Measurements from ENCODE around the gene VPS13C. TPM values are rescaled to one million over a fixed set of nuclear protein-coding genes. Genes with fewer than 3 reads are reported as not detected.

The VPS13C gene
- total RNA-seq, 1 donor from 2014 or later = 30.2 TPM

DNA sequence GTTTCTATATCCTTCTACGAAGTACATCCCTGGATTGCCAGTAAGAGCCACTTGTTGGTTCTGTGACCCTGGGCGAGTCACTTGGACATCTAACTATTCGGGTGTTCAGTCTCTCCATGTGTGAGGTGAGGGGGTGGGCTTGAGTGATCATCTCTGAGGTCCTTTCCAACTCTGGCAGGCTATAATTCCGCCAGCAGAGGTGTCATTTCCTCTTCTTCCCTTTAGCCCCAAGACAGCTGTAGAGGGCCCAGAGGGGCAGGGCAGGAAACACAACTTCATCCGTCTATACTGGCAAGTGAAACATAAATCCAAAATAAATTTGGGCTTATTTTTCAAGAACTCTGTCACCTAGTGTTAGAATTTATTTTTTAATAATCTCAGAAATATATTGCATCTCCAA is 44.6 kb upstream of the VPS13C start:
- no peak overlapping the region for H3K4me3 ChIP-seq (ENCODE audit: low read depth, low read length)
- TF ChIP-seq, protein P1, sequence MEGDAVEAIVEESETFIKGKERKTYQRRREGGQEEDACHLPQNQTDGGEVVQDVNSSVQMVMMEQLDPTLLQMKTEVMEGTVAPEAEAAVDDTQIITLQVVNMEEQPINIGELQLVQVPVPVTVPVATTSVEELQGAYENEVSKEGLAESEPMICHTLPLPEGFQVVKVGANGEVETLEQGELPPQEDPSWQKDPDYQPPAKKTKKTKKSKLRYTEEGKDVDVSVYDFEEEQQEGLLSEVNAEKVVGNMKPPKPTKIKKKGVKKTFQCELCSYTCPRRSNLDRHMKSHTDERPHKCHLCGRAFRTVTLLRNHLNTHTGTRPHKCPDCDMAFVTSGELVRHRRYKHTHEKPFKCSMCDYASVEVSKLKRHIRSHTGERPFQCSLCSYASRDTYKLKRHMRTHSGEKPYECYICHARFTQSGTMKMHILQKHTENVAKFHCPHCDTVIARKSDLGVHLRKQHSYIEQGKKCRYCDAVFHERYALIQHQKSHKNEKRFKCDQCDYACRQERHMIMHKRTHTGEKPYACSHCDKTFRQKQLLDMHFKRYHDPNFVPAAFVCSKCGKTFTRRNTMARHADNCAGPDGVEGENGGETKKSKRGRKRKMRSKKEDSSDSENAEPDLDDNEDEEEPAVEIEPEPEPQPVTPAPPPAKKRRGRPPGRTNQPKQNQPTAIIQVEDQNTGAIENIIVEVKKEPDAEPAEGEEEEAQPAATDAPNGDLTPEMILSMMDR (conservative IDR thresholded peaks at IDR 0.05; ENCODE audit: low read depth, low read length) = no peak
- no peak for DNase-seq (ENCODE audit: low read depth)

DNA sequence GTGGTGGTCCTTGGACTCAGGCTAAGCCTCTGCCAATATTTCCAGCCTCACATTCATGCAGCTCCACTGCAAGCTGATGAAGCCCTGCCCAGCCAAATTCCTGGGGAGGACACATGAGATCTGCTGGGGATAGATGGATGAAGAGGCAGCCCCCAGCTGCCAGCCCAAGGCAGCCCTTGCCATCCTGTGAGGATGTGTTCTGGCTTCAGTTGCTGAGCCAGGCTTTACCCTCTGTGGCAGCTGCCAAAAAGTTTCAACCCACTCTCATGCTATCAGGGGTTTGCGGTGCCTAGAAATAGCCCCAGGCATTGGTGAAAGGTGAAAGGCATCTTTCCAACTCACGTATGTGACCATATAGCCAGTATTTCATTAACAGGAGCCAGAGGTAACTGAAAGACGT is 44.2 kb upstream of the VPS13C start:
- H3K4me3 ChIP-seq (ENCODE audit: low read depth, low read length) = no peak overlapping the region
- TF ChIP-seq, protein P1 (conservative IDR thresholded peaks at IDR 0.05; ENCODE audit: low read depth, low read length) = no peak
- no peak for DNase-seq (ENCODE audit: low read depth)

DNA sequence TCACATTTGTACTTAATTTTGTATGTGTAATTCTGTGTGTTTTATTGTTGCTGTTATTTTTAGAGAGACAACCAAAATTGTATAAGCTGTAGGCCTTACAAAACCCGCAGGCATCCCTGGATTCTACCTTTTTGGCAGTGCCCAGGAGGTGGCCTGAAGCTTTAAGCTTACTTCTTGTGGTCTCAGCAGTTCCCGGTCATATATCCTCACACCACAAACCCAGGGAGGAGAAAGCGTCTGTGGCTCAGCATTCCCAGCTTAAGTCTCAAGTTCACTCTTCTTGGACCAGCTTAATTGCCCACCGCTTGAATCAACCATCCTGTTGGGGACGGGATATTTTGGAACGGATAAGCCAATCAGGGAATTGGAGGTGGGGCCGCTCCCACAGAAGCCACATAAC is 43.2 kb upstream of the VPS13C start:
- H3K4me3 ChIP-seq (ENCODE audit: low read depth, low read length) = no peak overlapping the region
- TF ChIP-seq, protein P1 (conservative IDR thresholded peaks at IDR 0.05; ENCODE audit: low read depth, low read length) = no peak
- no peak for DNase-seq (ENCODE audit: low read depth)

DNA sequence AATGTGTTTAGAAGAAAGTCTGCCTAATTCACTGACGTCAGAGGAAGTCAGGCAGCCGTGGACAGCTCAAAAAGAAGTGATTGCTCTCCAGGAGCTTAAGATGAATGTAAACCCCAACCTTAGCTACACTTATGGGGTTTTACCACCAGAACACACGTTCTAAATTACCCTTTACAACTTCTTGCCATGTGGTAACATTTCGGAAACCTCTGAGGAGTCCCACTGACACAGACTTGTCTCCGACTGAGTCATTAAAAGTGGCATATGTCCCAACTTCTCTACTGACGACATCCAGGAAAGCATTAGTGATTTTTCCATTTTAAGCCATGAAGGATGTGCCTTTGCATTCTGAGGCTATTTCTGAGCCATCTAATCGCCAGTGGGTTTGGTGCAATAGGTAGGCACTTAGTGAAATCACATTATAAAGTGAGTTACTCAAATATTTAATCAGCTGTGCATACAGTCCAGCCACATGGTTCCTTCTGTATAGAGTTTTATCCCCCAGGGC is 38.9 kb upstream of the VPS13C start:
- no peak for DNase-seq (ENCODE audit: low read depth)
- no peak overlapping the region for H3K4me3 ChIP-seq (ENCODE audit: low read depth, low read length)

DNA sequence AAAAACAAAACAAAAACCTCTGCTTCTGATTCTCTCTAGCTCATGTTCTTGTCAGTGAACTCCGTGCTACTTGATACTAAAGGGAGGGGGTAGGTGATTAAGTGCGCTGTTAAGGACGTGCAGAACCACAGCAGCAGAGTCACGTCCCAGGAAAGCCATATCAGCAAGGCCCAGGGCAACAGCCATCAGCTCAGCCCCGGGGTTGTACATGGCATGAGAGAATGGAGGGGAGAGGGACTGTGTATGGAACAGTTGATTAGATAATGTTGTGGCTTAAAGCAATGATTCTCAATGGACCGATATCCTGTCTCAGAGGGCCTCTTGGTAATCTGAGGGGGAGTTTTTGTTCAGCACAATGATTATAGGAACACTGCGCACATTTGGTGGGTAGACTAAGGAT is 34.1 kb upstream of the VPS13C start:
- H3K4me3 ChIP-seq (ENCODE audit: low read depth, low read length) = no peak overlapping the region
- DNase-seq (ENCODE audit: low read depth) = no peak
- TF ChIP-seq, protein P1 (conservative IDR thresholded peaks at IDR 0.05; ENCODE audit: low read depth, low read length) = no peak

More for the DNA sequence above, 38.9 kb upstream of the VPS13C start:
- TF ChIP-seq, protein P1 (conservative IDR thresholded peaks at IDR 0.05; ENCODE audit: low read depth, low read length) = no peak

DNA sequence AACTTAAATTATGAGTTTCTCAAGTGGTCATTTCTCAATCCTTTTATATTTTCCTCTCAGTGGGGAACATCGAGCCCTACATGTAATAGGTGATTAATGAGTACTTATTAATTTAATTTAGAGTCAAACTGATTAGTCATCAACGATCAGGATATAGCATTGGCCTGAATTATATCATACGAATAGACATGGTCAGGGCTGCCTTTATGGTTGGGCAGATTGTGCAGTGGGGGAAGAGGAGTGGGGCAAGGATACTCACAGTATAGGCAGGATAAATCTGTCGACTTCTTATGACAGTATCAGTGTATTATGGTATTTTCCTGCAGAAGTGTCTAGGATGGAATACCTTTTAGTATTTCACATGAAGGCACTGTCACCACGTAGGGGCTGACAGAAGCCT is 33.6 kb upstream of the VPS13C start:
- TF ChIP-seq, protein P1 (conservative IDR thresholded peaks at IDR 0.05; ENCODE audit: low read depth, low read length) = no peak
- H3K4me3 ChIP-seq (ENCODE audit: low read depth, low read length) = no peak overlapping the region
- DNase-seq (ENCODE audit: low read depth) = no peak

DNA sequence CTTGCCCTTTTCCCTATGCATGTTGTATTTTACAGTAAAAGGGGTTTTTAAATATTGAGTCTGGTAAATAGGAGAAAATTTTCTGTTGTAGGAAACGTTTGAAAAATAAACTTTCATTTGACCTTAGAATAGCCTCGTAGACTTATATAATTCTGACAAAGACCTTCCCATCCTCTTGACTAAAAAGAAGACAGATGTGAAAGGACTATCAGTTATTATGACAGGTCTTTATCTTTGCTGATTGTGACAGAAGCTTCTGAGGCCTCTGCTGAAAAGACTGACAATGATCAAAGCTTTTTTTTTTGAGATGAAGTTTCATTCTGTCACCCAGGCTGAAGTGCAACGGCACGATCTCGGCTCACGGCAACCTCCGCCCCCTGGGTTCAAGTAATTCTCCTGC is 30.7 kb upstream of the VPS13C start:
- no peak for DNase-seq (ENCODE audit: low read depth)
- no peak overlapping the region for H3K4me3 ChIP-seq (ENCODE audit: low read depth, low read length)
- TF ChIP-seq, protein P1 (conservative IDR thresholded peaks at IDR 0.05; ENCODE audit: low read depth, low read length) = no peak
